Measurements from ENCODE around the gene SLC8A1.

The SLC8A1 gene

DNA sequence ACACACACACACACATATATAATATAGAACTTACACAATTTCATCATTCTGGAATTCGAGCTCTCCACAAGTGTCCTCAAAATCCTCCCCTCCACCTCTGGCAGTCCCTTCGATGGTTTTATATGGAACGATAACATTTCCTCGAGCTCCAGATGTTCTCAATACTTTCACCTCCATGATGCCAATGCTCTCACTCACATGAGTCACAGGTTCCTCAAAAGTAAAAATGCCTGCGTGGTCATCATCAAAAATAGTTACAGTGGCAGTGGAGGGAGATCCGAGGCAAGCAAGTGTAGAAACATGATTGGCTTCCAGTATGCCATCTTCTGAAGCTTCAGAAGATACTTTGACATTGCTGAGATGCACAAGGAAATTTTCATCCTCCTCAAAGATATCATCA, 23.5 kb downstream of the SLC8A1 start:
- no peaks in the 10 kb centered on the region for H3K36me3 ChIP-seq (ENCODE audit: insufficient read depth, low read length)
- no peak overlapping the region for H3K9ac ChIP-seq (ENCODE audit: insufficient read length)
- H3K27ac ChIP-seq: no peak overlapping the region
- no peaks in the 10 kb centered on the region for H3K9me3 ChIP-seq (ENCODE audit: low read depth, low read length)
- TF ChIP-seq EZH2 (IDR thresholded peaks at IDR 0.05) (no peak), POLR2AphosphoS5 (IDR thresholded peaks at IDR 0.05; ENCODE audit: borderline replicate concordance, low read depth, low read length) (no peak), FOXP2 (optimal IDR thresholded peaks at IDR 0.05; ENCODE audit: control extremely low read depth, extremely low read length, insufficient read depth) (no peak)
- H3K4me3 ChIP-seq: no peak overlapping the region
- DNase-seq (ENCODE audit: low read depth, low spot score): no peak

DNA sequence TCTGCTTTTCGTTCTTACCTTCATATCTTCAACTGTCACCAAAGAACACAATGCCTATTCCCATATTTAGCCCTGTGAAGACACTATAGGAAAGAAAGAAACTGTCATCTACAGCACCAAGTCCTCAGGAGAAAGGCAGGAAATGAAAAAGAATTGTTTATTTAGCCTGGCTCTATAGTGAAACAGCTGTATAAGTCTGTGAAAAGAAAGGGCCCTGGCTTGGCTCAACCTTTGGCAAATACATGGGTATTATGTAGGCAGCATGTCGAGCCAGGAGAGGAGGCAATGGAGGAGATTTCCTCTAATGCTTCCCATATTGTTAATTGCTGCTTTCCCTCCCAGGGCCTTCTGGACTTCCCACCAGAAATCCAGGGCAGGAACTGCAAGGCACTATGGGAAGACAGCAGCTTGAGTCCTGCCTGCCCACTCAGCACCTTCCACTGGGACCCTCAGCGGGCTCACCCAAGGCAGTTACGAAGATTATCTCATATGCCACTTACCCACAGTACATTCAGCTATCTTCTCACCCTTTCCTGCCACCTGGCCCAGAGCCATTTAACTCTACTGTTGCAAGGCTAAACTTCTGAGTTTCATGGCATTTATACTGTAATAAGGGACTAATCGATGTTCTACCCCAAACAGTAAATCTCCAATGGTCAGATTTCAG, 30.1 kb downstream of the SLC8A1 start:
- no peak for DNase-seq (ENCODE audit: low read depth, low spot score)
- no peak overlapping the region for H3K9ac ChIP-seq (ENCODE audit: insufficient read length)
- no peak overlapping the region for H3K27ac ChIP-seq
- H3K4me3 ChIP-seq: no peak overlapping the region
- no peaks in the 10 kb centered on the region for H3K9me3 ChIP-seq (ENCODE audit: low read depth, low read length)
- no peaks in the 10 kb centered on the region for H3K36me3 ChIP-seq (ENCODE audit: insufficient read depth, low read length)
- TF ChIP-seq POLR2AphosphoS5 (IDR thresholded peaks at IDR 0.05; ENCODE audit: borderline replicate concordance, low read depth, low read length) (no peak), FOXP2 (optimal IDR thresholded peaks at IDR 0.05; ENCODE audit: control extremely low read depth, extremely low read length, insufficient read depth) (no peak)

DNA sequence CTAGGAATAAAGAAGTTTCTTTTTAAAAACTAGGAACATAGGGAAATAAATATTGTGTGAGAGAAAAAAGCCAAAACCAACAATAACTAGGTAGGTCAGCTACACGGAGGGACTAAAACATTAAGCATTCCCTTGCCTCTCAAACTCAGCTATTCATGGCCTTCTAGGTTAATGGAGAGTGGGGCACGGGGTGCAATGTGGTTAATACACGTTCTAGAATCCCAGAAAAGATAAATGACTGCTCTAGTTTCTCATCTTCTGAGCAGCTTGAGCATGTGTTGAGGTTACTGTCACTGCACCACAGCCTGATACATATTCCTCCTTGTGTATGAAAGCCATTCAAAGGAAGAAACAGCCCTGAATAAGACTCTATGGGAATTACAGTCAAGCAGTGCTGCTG, 31.4 kb downstream of the SLC8A1 start:
- no peak overlapping the region for H3K27ac ChIP-seq
- no peaks in the 10 kb centered on the region for H3K36me3 ChIP-seq (ENCODE audit: insufficient read depth, low read length)
- no peak for TF ChIP-seq EZH2 (IDR thresholded peaks at IDR 0.05)
- no peak for TF ChIP-seq POLR2AphosphoS5 (IDR thresholded peaks at IDR 0.05; ENCODE audit: borderline replicate concordance, low read depth, low read length)
- TF ChIP-seq FOXP2 (optimal IDR thresholded peaks at IDR 0.05; ENCODE audit: control extremely low read depth, extremely low read length, insufficient read depth): no peak
- no peak overlapping the region for H3K4me3 ChIP-seq
- no peak overlapping the region for H3K9ac ChIP-seq (ENCODE audit: insufficient read length)
- DNase-seq (ENCODE audit: low read depth, low spot score): no peak
- H3K9me3 ChIP-seq (ENCODE audit: low read depth, low read length): no peaks in the 10 kb centered on the region

DNA sequence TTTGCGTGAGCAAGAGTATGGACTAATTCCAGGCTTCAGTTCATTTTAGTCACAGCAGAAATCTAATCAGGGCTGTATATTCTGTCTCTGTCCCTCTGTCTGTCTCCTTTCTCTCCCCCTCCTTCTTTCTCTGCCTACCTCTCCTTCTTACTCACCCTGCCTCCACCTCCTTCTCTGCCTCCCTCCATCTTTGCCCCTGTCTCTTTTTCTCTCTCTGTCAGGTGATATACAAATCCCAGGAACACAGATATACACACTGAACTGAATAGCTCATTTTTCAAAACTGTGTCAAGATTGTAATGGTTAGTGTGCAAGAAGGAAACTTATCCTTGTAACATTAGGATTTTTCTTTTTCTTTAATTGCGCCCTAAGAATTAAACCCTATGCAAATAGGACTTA, 32.5 kb downstream of the SLC8A1 start:
- Histone ChIP-seq H3K4me3 (no peak overlapping the region), H3K9ac (ENCODE audit: insufficient read length) (no peak overlapping the region), H3K36me3 (ENCODE audit: insufficient read depth, low read length) (no peaks in the 10 kb centered on the region), H3K27ac (no peak overlapping the region), H3K9me3 (ENCODE audit: low read depth, low read length) (no peaks in the 10 kb centered on the region)
- TF ChIP-seq POLR2AphosphoS5 (IDR thresholded peaks at IDR 0.05; ENCODE audit: borderline replicate concordance, low read depth, low read length) (no peak), EZH2 (IDR thresholded peaks at IDR 0.05) (no peak), FOXP2 (optimal IDR thresholded peaks at IDR 0.05; ENCODE audit: control extremely low read depth, extremely low read length, insufficient read depth) (no peak)
- DNase-seq (ENCODE audit: low read depth, low spot score): no peak

DNA sequence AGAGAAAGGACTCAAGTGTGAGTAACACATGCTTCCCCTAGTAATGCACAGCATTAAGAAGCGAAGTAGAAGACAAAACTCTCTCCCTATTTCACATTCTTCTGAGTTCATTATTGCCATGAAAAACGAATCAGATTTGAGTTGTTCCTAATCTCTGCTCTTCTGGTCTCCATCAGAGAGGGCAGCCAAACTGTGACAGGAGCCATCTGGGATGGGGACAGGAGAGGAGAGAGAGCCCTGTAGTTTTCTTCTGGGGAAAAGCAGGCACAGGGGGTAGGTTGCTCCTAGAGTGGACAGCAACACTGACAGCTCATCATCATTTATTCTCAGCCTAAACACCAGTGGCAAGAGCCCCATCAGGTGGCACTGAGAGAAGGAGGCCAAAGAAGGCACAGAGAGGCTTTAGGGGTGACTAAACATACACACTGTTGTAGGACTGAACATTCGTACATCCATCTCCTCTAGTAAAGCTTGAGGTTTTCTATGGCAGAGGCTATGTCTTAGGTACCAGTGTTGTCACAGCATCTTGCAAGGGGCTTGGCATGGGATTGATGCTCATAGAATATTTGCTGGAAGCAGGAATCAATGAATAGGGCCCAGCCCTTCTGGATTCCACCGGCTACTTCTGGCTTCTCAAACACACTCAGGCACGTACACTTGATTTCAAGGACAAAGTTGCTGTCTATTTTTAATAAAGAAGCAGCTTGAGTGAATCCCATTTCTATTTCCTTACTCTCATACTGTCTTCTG, 33.1 kb downstream of the SLC8A1 start:
- Histone ChIP-seq H3K27ac (no peak overlapping the region), H3K36me3 (ENCODE audit: insufficient read depth, low read length) (no peaks in the 10 kb centered on the region), H3K4me3 (no peak overlapping the region), H3K9me3 (ENCODE audit: low read depth, low read length) (no peaks in the 10 kb centered on the region), H3K9ac (ENCODE audit: insufficient read length) (no peak overlapping the region)
- DNase-seq (ENCODE audit: low read depth, low spot score): no peak
- no peak for TF ChIP-seq FOXP2 (optimal IDR thresholded peaks at IDR 0.05; ENCODE audit: control extremely low read depth, extremely low read length, insufficient read depth)
- TF ChIP-seq POLR2AphosphoS5 (IDR thresholded peaks at IDR 0.05; ENCODE audit: borderline replicate concordance, low read depth, low read length): no peak
- TF ChIP-seq EZH2 (IDR thresholded peaks at IDR 0.05): no peak

DNA sequence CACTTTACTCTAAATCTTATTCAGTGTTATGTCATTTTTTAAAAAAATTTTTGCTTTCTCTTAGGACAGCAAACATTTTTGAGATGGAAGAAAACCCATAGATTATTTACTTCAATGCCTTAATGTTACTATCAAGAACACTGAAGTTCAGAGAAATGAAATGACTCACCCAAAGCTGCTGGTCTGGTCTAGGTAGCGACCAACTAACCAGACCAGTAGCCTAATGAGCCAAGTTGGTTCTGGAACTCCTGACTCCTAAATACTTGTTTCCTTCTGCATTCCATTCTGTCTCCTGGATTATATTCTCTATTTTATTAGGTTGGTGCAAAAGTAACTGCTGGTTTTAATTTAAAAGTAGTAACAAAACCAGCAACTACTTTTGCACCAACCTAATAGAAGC, 35.4 kb downstream of the SLC8A1 start:
- H3K36me3 ChIP-seq (ENCODE audit: insufficient read depth, low read length): no peaks in the 10 kb centered on the region
- no peak overlapping the region for H3K4me3 ChIP-seq
- no peak overlapping the region for H3K9ac ChIP-seq (ENCODE audit: insufficient read length)
- no peak for DNase-seq (ENCODE audit: low read depth, low spot score)
- TF ChIP-seq POLR2AphosphoS5 (IDR thresholded peaks at IDR 0.05; ENCODE audit: borderline replicate concordance, low read depth, low read length): no peak
- TF ChIP-seq EZH2 (IDR thresholded peaks at IDR 0.05): no peak
- no peak for TF ChIP-seq FOXP2 (optimal IDR thresholded peaks at IDR 0.05; ENCODE audit: control extremely low read depth, extremely low read length, insufficient read depth)
- H3K27ac ChIP-seq: no peak overlapping the region
- H3K9me3 ChIP-seq (ENCODE audit: low read depth, low read length): no peaks in the 10 kb centered on the region

DNA sequence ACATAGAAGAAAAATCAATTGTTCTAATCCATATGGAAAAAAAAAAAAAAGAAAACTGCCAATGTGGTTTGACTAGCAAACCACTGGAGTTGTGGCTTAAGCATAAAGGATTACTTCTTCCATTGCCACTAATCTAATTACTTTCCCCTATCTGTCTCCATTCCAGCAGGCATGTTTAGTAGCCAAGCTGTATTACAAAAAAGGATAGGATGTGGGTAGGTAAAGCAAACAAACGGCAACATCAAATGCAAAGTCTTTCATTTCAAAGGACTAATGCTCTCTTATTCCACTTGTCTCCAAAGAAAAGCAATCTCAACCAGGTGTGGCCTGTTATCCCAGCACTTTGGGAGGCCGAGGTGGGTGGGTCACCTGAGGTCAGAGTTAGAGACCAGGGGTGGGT, 36.5 kb downstream of the SLC8A1 start:
- Histone ChIP-seq H3K9me3 (ENCODE audit: low read depth, low read length) (no peaks in the 10 kb centered on the region), H3K27ac (no peak overlapping the region), H3K36me3 (ENCODE audit: insufficient read depth, low read length) (no peaks in the 10 kb centered on the region), H3K4me3 (no peak overlapping the region), H3K9ac (ENCODE audit: insufficient read length) (no peak overlapping the region)
- DNase-seq (ENCODE audit: low read depth, low spot score): no peak
- TF ChIP-seq POLR2AphosphoS5 (IDR thresholded peaks at IDR 0.05; ENCODE audit: borderline replicate concordance, low read depth, low read length) (no peak), EZH2 (IDR thresholded peaks at IDR 0.05) (no peak), FOXP2 (optimal IDR thresholded peaks at IDR 0.05; ENCODE audit: control extremely low read depth, extremely low read length, insufficient read depth) (no peak)

DNA sequence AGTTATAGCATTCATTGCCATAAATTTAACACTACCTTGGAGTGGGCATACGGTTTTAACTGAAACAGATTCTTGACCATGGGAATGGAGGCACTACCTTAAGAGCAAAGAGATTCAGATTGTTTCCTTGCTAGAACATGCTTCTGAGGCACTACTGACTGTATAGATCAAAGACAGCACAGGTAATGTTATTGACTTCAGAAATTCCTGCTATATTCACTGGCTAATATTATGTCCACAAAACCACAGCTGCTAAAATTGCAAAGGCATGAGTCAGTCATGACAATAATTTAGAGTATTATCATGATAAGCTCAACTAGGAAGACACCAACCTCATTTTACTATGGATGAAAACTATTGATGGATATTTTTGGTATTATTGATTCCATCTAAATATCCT, 39.4 kb downstream of the SLC8A1 start:
- no peaks in the 10 kb centered on the region for H3K9me3 ChIP-seq (ENCODE audit: low read depth, low read length)
- no peak overlapping the region for H3K4me3 ChIP-seq
- no peak overlapping the region for H3K9ac ChIP-seq (ENCODE audit: insufficient read length)
- no peaks in the 10 kb centered on the region for H3K36me3 ChIP-seq (ENCODE audit: insufficient read depth, low read length)
- DNase-seq (ENCODE audit: low read depth, low spot score): no peak
- TF ChIP-seq EZH2 (IDR thresholded peaks at IDR 0.05) (no peak), FOXP2 (optimal IDR thresholded peaks at IDR 0.05; ENCODE audit: control extremely low read depth, extremely low read length, insufficient read depth) (no peak), POLR2AphosphoS5 (IDR thresholded peaks at IDR 0.05; ENCODE audit: borderline replicate concordance, low read depth, low read length) (no peak)
- H3K27ac ChIP-seq: no peak overlapping the region
